HG03378 (cell line): ENCODE results near the gene C9.
"Not testable (repeated sequence)": the region's sequence is repeated elsewhere in the genome, so short reads cannot be mapped to it uniquely, and the experiment has no call there.

ENCODE experiments used
- ATAC-seq: cut with Tn5 transposase; IDR thresholded peaks from one replicate; pipeline ENCODE4 v1.9.1; 2021; ENCODE audit warnings: mild to moderate bottlenecking, moderate library complexity; ENCODE audit not compliant: unreplicated experiment

The C9 gene

GRCh38 chr5:39266442-39266841 is 97.9 kb downstream of the C9 start:
- no peak for ATAC-seq

- ATAC-seq: peak; percentile 91
These were observed 99.8 kb downstream of the C9 start for GRCh38 chr5:39264528-39264927.

GRCh38 chr5:39262981-39263380 is 101.3 kb downstream of the C9 start:
- no peak for ATAC-seq

- no peak for ATAC-seq
These were observed 104.2 kb downstream of the C9 start for GRCh38 chr5:39260095-39260494.

GRCh38 chr5:39257554-39257953 is 106.7 kb downstream of the C9 start:
- no peak for ATAC-seq

GRCh38 chr5:39256477-39257235 is 107.6 kb downstream of the C9 start:
- peak; percentile 76 for ATAC-seq

GRCh38 chr5:39255406-39255805 is 108.9 kb downstream of the C9 start:
- ATAC-seq: no peak

GRCh38 chr5:39254671-39255070 is 109.6 kb downstream of the C9 start:
- no peak for ATAC-seq

- ATAC-seq: no peak
These were observed 111.1 kb downstream of the C9 start for GRCh38 chr5:39253196-39253595.

- ATAC-seq: no peak
These were observed 114.6 kb downstream of the C9 start for GRCh38 chr5:39249564-39250274.

GRCh38 chr5:39249069-39249468 is 115.2 kb downstream of the C9 start:
- no peak for ATAC-seq

GRCh38 chr5:39240750-39241149 is 123.5 kb downstream of the C9 start:
- ATAC-seq: no peak

- no peak for ATAC-seq
These were observed 125.8 kb downstream of the C9 start for GRCh38 chr5:39238366-39239105.

GRCh38 chr5:39236718-39237117 is 127.6 kb downstream of the C9 start:
- no peak for ATAC-seq

GRCh38 chr5:39235648-39236047 is 128.6 kb downstream of the C9 start:
- no peak for ATAC-seq

- ATAC-seq: not testable (repeated sequence)
These were observed 129.8 kb downstream of the C9 start for GRCh38 chr5:39234494-39234893.
